Skeletal muscle cell (primary cell): ENCODE data around the gene BTBD9.
A peak's percentile ranks its signal among the peaks of the same experiment; 100 is the strongest.

Experiments
- DNase-seq: peaks from one replicate; pipeline ENCODE4 v3.0.0-alpha.2; 2010; ENCODE audit warnings: low read depth
- H3K4me3 ChIP-seq: 2 replicates; pipeline ENCODE4 v1.5.1; 2011; ENCODE audit warnings: low read depth, mild to moderate bottlenecking, control low read depth, low read length, moderate library complexity

The BTBD9 gene

DNA sequence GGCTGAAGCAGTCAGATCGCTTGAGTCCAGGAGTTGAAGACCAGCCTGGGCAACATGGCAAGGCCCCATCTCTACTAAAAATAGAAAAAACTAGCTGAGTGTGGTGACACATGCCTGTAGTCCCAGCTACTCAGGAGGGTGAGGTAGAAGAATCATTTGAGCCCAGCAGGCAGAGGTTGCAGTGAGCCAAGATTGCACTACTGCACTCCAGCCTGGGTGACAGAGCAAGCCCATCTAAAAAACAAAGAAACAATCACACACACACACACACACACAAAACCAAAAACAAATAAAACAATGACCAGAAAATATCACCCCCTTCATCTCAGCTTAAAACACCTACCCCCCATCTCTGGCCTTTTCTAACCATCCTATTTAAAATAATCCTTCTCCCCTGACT lies 68.0 kb downstream of the BTBD9 start:
- no peak overlapping the region for H3K4me3 ChIP-seq
- no peak for DNase-seq

DNA sequence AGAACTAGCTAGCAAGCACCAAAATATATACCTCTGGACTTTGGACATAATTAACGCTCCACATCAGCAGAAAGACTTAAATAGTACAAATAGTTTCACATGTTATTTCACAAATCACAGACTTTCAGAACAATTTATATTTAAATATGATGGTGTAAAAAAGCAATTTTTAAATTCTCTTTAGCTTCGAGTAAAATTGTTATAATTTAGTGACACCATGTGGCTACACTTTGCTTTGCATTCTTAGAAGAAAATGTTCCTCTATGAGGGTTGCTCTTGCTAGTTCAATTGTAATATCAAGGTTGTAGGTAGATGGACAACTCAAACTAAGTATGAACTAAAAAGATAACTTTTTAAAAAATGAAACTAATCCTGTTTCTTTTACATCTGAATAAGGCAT lies 69.0 kb downstream of the BTBD9 start:
- no peak overlapping the region for H3K4me3 ChIP-seq
- DNase-seq = no peak

DNA sequence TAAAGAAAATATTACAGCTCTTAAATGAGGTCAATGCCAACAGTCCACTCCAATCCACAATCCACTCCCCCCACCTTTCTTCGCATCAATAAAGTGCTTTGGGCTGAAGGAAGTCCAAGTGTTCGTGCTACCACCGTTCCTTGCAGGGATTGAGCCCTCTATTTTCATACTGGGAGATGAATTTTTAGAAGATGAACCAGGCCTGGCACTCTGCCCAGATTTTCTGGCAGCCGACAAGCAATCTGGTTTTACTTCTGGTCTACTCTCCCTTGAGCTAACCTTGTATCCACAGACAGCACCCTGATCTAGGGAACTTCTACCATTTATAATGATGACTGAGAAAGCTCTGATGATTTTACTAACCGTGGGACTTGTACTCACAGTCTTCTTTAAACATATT lies 72.3 kb downstream of the BTBD9 start:
- H3K4me3 ChIP-seq = no peak overlapping the region
- peak; percentile 82 for DNase-seq

DNA sequence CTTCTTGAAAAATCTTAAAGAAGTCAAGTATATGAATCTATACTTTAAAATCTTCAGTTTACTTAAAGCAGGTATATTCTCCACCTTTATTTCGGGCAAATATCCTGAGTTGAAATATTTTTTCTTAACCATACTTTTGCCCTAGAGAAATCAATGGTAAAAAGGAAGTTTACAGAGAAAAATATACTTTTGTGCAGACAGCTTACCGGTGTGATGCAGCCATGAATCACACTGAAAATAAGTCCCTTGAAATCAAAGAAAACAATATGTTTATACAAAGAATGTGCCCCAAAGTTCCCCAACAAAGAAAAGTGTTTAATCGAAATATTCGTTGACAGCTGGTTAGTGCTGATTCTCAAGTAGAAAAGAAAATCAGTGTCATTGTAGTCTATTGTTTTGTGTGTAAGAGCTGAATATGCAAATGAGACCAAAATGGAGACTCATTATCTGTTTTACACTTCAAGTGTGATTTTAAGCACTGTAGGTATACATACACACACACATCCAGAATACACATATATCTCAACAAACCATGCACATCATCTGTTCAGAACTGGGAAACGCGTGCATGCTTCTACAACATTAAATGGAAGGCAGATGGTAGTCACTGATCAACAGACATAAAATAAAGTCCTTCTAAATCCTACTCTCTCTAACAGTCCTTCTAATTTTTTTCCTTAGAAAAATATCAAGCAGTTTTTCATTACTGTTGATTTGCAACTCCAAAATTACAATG lies 73.3 kb downstream of the BTBD9 start:
- DNase-seq = no peak
- no peak overlapping the region for H3K4me3 ChIP-seq

DNA sequence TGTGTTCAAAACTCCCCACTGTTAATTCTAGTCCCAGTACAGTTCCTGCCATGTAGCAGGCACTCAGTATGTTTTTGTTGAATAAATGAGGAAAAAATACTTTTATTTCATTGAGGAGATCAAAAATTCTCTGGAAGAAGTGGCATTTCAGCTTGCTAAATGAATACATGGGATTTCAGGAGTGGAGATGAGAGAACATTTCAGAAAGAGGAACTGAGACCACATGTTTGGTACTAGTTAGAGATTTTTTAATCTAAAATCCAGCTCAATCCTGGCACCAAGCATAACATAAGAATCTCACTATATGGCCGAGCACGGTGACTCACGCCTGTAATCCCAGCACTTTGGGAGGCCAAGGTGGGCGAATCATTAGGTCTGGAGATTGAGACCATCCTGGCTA lies 75.4 kb downstream of the BTBD9 start:
- no peak for DNase-seq
- no peak overlapping the region for H3K4me3 ChIP-seq

DNA sequence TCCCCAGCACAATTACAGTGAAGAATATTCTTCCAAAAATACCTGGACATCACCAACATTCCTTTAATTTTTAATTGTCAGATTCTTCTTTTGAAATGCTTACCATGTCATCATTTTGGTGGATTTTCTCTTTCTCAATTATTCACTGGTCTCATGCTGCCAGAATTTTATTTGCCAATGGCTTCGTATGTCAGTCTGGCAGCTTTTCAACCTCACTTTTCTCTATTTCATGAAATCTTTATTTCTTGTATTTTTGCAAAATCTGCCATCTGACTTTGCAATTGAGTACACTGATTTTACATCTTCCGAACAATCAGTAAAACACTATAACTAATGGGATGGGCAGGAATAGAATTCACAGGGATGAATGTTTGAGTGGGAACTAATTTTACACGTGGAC lies 84.1 kb downstream of the BTBD9 start:
- no peak for DNase-seq

DNA sequence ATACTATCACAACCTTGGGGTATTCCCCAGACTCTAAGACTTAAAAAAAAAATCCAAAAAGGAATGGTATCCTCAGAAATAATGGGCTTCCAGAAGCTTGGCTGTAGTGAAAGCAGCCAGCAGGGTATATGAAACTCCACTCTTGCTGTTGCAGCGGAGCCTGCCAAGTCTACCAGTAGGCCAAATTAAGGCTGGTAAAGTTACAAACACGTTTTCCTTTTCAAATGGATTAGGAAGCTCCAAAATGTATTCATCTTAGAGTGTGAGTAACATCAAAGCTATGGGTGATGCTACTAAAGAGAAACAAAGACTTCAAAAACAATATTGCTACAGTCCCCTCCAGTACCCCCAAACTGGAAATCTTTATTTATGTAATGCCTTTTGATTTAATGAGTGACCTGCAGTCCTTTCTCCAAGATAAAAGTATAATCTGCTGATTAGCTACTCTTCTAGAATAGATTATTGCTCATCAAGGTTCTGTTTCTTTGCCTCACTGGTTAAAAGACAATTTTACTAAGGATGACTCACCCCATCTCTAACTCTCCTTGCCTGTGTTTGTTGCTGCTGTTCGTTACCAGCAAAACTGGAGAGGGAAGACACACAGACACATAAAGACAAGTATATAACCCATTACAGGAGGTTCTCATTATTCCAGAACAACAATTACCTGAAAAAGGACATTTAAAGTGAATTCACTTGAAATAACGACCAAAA lies 84.9 kb downstream of the BTBD9 start:
- DNase-seq = peak; percentile 13
- H3K4me3 ChIP-seq = no peak overlapping the region

More for the DNA sequence above, 84.1 kb downstream of the BTBD9 start:
- no peak overlapping the region for H3K4me3 ChIP-seq

DNA sequence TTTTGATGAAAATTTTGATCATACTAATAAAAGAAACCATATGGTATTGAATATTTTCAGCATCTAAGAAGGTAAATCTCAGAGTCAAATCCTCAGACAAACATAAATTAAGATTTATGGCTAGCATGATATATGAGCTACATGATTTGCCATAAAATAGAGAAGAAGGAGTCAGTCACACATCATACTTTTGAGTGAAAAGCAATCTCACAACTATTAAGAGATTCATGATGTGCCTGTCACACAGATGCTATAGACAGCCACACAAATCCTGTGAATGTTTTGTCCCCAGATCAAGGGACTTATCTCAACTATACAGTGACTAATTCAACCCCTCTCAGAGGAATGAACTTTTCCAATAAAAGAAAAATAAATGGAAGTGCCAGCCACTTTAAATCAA lies 85.7 kb downstream of the BTBD9 start:
- no peak for DNase-seq
- H3K4me3 ChIP-seq = no peak overlapping the region

DNA sequence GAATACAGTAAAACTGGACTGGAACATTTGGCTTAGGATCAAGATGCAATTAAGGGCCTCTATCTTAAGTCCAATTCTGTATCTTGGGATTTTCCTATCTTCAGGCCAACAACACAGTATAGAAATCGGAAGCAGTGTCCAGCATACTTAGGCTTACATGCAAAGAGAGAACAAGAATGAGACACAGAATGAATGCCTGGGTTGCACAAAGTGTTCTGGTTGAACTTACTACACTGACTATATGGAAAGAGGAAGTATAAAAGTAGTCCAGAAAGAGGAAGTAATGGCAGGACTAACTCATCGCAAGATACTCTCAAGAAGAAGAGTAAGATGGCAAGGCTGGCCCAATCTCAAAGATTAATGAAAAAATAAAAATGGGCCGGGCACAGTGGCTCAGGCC lies 87.6 kb downstream of the BTBD9 start:
- no peak overlapping the region for H3K4me3 ChIP-seq
- no peak for DNase-seq

DNA sequence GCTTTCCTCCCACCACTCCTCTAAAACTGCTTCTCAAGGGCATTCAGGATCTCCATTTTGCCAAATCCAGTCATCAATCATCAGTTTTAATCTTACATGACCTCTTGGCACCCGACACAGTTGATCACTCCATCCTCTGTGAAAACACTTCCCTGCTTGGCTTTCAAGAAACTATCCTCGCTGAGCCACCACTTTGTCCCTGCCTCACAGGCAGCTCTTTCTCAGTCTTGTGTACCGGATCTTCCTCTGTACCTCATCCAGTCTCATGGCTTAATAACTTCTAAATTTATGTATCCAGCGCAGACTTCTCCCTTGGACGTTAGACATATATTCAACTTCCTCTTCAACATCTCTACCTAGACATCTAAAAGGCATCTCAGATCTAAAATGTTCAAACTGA lies 89.9 kb downstream of the BTBD9 start:
- DNase-seq = no peak

DNA sequence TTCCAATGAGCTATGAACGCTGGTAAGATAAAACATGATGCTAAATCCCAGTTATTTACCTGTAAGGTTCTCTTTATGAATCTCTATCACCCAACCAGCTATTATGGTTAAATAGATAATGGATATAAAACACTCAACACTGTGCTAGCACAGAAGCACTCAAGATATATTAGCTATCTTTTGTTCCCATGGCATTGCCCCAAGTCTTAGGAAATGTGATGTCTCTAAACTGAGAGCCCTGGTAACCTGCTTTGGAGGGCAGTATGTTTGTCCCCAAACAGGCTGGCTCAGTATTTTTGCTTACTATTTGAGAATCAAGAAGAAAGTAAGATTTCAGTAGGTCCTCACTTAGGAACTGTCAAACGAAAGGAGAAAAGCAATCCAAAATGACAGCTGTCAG lies 90.5 kb downstream of the BTBD9 start:
- H3K4me3 ChIP-seq = no peak overlapping the region
- no peak for DNase-seq

More for the DNA sequence above, 89.9 kb downstream of the BTBD9 start:
- H3K4me3 ChIP-seq = no peak overlapping the region

DNA sequence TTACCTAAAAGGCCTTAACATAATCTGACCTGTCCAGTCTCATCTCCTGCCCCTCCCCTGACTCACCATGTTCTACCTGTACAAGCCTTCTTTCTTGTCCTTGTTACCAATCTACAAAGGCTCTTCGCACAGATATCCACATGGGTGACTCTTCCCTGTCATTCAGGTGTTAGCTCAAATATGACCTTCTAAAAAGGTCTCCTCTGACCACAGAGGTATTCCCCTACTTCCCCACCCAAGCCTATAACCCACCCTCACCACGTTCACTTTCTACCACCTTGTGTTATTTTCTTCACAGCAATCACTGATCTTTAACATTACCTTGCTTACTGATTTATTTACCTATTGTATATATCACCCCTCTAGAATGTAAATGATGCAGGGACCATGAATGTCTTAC lies 96.7 kb downstream of the BTBD9 start:
- DNase-seq = no peak
- H3K4me3 ChIP-seq = no peak overlapping the region

DNA sequence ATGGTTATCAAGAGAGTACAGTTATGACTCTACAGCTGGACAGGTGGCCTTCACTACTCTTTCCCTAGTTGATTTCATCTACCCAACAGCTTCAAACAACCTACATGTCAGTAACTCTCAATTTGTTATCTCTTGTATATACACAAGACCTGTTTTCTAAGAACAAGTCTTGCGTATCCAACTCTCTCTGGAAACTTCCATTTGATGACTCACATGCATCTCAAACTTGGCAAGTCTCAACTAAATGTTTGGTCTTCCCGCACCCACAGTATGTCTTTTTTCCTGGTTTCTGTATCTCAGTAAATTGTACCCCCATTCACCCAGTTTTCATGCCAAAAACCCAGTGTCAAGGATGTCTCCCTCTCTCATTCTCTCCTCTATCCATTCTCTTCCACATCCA lies 97.7 kb downstream of the BTBD9 start:
- H3K4me3 ChIP-seq = no peak overlapping the region
- DNase-seq = no peak

DNA sequence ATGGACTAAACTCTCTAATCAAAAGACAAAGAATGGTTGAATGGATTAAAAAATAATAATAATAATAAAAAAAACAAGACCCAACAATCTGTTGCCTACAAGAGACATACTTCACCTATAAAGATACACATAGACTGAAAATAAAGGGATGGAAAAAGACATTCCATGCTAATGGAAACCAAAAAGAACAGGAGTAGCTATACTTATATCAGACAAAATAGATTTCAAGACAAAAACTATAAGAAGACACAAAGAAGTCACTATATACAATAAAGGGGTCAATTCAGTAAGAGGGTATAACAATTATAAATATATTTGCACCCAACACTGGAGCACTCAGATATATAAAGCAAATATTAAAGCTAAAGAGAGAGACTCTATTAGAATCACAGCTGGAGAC lies 106.7 kb downstream of the BTBD9 start:
- no peak overlapping the region for H3K4me3 ChIP-seq
- DNase-seq = no peak

DNA sequence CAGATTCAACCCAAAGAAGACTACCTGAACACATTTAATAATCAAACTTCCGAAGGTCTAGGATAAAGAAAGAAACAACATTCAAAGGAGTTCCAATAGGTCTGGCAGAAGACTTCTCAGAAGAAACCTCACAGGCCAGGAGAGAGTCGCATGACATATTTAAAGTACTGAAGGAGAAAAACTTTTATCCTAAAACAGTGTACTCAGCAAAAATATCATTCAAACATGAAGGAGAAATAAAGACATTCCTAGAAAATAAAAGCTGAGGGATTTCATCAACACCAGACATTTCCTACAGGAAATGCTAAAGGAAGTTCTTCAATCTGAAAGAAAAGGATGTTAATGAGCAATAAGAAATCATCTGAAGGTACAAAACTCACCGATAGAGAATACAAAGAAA lies 108.6 kb downstream of the BTBD9 start:
- DNase-seq = no peak
- no peak overlapping the region for H3K4me3 ChIP-seq

DNA sequence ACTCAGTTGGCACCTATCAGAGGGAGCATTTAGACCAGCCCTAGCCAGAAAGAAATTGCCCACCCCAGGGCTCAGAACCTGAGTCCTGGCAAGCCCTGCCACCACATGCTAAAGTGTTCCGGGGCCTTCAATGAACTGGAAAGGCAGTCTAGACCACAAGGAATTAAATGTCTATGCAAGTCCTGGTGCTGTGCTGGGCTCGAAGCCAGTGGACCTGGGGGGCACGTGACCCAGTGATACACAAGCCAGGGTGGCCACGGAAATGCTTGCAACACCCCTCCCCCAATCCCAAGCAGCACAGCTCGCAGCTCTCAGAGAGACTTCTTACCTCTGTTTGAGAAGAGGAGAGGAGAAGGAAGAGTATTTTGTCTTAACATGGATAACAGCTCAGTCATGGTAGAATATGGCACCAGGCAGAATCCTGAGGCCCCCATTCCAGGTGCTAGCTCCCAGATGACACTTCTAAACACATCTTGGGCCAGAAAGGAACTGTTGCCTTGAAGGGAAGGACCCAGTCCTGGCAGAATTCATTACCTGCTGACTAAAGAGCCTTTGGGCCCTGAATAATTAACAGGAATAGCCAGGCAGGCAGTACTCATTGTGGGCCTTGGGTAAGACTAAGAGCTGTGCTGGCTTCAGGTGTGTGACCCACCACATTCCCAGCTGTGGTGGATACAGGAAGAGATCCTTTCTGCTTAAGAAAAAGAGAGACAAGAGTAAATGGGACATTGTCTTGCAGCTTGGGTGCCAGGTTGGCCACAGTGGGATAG lies 111.3 kb downstream of the BTBD9 start:
- DNase-seq = no peak
- no peak overlapping the region for H3K4me3 ChIP-seq

DNA sequence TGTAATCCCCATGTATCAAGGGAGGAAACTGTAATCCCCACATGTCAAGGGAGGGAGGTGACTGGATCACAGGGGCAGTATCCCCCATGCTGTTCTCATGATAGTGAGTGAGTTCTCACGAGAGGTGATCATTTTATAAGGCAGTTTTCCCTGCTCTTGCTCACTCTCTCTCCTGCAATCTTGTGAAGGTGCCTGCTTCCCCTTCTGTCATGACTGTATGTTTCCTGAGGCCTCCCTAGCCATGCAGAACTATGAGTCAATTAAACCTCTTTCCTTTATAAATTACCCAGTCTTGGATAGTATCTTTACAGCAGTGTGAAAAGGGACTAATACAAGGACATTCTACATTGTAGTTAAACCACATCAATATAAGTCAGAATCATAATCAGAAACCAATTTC lies 112.4 kb downstream of the BTBD9 start:
- no peak overlapping the region for H3K4me3 ChIP-seq
- DNase-seq = no peak

DNA sequence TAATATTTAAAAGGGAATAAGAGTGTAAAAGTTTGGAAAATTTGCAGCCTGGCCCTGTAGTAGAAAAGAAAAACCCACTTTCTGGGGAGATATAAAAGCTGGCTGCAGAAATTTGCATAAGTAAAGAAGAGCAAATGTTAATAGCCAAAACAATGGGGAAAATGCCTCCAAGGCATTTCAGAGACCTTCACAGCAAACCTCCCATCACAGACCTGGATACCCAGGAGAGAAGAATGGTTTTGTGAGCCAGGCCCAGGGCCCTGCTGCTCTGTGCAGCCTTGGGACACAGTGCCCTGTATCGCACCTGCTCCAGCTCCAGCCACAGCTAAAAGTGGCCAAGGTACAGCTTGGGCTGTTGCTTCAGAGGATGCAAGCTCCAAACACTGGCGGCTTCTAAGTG lies 113.8 kb downstream of the BTBD9 start:
- no peak for DNase-seq
- no peak overlapping the region for H3K4me3 ChIP-seq

DNA sequence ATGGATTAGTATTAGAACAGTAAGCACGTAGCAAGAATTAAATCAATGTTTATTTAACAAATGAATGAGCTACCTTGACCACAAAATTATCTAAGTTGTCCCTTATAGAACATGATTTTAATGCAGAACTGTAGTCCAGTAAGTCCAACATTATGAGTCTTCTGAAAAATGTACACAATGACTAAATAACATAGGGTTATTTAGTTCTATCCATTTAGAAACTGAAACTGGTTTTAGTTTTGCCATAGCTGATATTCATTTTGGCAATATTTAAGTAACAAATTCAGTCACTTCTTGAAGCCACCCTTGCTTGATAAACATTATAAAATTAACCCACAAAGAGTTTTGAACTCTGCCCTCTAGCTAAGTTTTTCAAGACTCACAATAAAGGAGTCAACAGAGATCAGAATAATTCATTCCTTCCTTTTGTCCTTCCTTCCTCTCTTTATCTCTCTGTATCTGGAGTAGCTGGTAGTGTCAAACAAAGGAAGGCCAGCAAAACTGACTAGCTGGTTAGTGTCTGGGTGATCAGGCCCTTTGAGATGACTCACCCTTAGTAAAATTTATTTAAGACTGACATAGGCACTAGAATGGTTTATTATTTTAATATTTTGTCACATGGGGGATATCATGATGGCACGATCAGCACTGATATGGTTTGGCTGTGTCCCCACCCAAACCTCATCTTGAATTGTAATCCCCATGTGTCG lies 115.1 kb downstream of the BTBD9 start:
- DNase-seq = no peak
- no peak overlapping the region for H3K4me3 ChIP-seq

DNA sequence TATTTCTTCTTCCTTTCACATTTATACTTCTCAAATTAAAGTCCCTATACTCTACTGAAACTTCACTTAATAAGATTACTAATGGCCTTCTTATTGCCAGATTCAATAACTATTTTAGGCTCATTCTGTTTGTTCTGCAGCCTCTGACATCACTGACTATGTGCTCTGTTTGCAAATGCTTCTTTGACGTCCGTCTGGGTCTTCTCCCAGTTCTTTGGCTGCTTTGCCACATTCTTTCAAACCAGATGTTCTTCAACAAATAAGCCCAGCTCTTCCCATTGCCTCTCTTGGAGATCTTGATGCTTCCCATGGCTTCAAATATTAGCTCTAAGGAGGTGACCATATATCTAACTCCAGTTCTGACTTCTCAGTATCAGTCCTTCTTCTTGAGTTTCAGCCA lies 117.4 kb downstream of the BTBD9 start:
- peak; percentile 51 for DNase-seq
- H3K4me3 ChIP-seq = no peak overlapping the region
